Measurements from ENCODE around the gene SEPTIN7. TPM values are rescaled to one million over a fixed set of nuclear protein-coding genes. Genes with fewer than 3 reads are reported as not detected.

The SEPTIN7 gene
- total and polyA plus RNA-seq, 2 of the 4 experiments (the other 2 are of a cell fraction), result 150 to 239 TPM

- Histone ChIP-seq H3K79me1 (ENCODE audit: low read depth in 1 of 2, low read length in 2 of 2) (peaks cover 3 to 26% of the 10 kb centered on the region in 2 experiments; a peak in 2 of 4 replicates), H2AFZ (replicated peaks; ENCODE audit: low read length, poor library complexity) (no peak overlapping the region), H4K20me1 (ENCODE audit: insufficient read depth, low read length) (peaks cover 91% of the 10 kb centered on the region), H3K56ac (ENCODE audit: extremely low read depth, insufficient read depth, low read length) (no peak overlapping the region), H4K5ac (ENCODE audit: low read depth, low read length) (no peak overlapping the region), H2BK20ac (ENCODE audit: low read depth, low read length) (no peak overlapping the region), H4K8ac (ENCODE audit: low read depth in 2 of 2, low read length in 2 of 2) (no peak overlapping the region), H3K9me3 (ENCODE audit: control insufficient read depth, insufficient read depth, low read length) (no peaks in the 10 kb centered on the region), H3K4me1 (ENCODE audit: control insufficient read depth, insufficient read depth, low read length) (peaks cover 6% of the 10 kb centered on the region; the same call in 1 of the 2 replicates), H2BK120ac (ENCODE audit: low read depth, low read length) (no peak overlapping the region), H3K9me1 (ENCODE audit: insufficient read depth, low read length) (no peaks in the 10 kb centered on the region), H2AK9ac (replicated peaks; ENCODE audit: low read depth, low read length, poor library complexity) (no peak overlapping the region), H3K9ac (ENCODE audit: low read depth, low read length) (no peak overlapping the region), H3K18ac (ENCODE audit: low read depth, low read length) (no peak overlapping the region), H2BK5ac (ENCODE audit: low read depth, low read length, poor library complexity, severe bottlenecking) (no peak overlapping the region), H3K27ac (ENCODE audit: insufficient read depth, low read length) (no peak overlapping the region), H2BK15ac (ENCODE audit: low read depth, low read length) (no peak overlapping the region), H3K36me3 (ENCODE audit: control insufficient read depth, insufficient read depth, low read length) (no peaks in the 10 kb centered on the region), H2AK5ac (ENCODE audit: low read depth, low read length) (no peak overlapping the region), H3K27me3 (ENCODE audit: control insufficient read depth, insufficient read depth, low read length) (no peaks in the 10 kb centered on the region), H3K23ac (ENCODE audit: low read depth, low read length) (no peak overlapping the region), H3K4me3 (ENCODE audit: insufficient read depth, low read depth, low read length) (no peak overlapping the region), H4K91ac (ENCODE audit: insufficient read depth, low read depth, low read length) (no peak overlapping the region), H3K4me2 (ENCODE audit: low read depth, low read length) (no peak overlapping the region), H3K4ac (ENCODE audit: low read depth, low read length) (no peak overlapping the region), H3K14ac (replicated peaks; ENCODE audit: low read depth, low read length) (no peak overlapping the region)
- dilution Hi-C loops (cut with HindIII; ENCODE audit: low sequenced_read_pairs, unreplicated experiment) (no loop called here), intact Hi-C loops (cut with micrococcal nuclease) (no loop called here), in situ Hi-C loops (cut with MboI; ENCODE audit: low sequenced_read_pairs) (no loop called here)
- BruUV-seq (replicated peaks), result no TSS peak
- WGBS, 2 experiments (ENCODE audit: extremely low coverage in 2 of 2, insufficient read length in 1 of 2), result no CpG with 5 or more reads among the region's 3 CpGs
- ATAC-seq (ENCODE audit: low read depth) (no peak), DNase-seq (no peak)
- TF ChIP-seq MAZ (IDR thresholded peaks at IDR 0.05; ENCODE audit: borderline replicate concordance, low read depth, low read length) (no peak), FOS (IDR thresholded peaks at IDR 0.05; ENCODE audit: low read depth, low read length) (no peak), BHLHE40 (IDR thresholded peaks at IDR 0.05; ENCODE audit: low read depth, low read length) (no peak), RAD21 (IDR thresholded peaks at IDR 0.05; ENCODE audit: low read length) (no peak), CTCF (conservative IDR thresholded peaks at IDR 0.05; ENCODE audit: low read depth, low read length) (no peak), RFX5 (IDR thresholded peaks at IDR 0.05; ENCODE audit: low read depth, low read length) (no peak)
- ChIA-PET CTCF (no interaction called here), POLR2A (ENCODE audit: unreplicated experiment) (no interaction called here)
Measured at GRCh38 chr7:35819310-35819709, 18.5 kb downstream of the SEPTIN7 start.
